Glomerular visceral epithelial cell (primary cell): ENCODE data around the gene FGF19.

Experiments
- DNase-seq: peaks from one replicate; pipeline ENCODE4 v3.0.0-alpha.2; 2016; ENCODE audit errors: extremely low spot score

FGF19 gene

GRCh38 chr11:69671734-69672465 lies 31.9 kb downstream of the FGF19 start:
- DNase-seq: no peak

DNA sequence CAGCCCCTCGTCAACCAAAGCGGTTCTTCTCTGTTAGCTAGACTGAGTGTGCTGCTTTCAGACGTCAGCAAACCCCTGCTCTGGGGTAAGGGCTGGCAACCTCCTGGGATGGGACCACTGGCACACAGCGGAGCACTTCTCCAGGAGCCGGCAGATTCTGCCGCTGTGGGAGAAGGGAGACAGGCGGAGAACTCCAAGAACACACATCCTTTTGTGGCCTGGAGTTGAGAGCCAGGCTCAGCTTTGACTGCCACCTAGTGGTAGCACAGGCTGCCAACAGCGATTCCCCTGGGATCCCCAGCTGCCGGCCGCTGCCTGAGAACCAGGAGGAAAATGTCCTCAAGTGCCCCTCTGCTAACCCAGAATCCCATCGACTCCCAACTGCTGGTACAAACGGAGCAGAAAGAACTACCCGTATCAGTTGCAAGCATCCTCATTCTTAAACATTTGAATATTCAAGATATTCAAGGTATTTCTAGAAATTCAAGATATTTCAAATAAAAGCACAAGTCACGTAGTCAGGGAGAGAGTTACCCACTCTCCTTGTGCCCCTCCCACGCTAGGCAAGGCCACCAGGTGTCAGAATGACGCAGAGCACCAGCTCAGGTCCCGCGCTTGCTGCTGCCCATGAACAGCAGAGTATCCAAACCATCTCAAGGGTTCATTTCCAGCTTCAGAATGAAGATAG lies 33.5 kb downstream of the FGF19 start:
- DNase-seq: peak; percentile 79

DNA sequence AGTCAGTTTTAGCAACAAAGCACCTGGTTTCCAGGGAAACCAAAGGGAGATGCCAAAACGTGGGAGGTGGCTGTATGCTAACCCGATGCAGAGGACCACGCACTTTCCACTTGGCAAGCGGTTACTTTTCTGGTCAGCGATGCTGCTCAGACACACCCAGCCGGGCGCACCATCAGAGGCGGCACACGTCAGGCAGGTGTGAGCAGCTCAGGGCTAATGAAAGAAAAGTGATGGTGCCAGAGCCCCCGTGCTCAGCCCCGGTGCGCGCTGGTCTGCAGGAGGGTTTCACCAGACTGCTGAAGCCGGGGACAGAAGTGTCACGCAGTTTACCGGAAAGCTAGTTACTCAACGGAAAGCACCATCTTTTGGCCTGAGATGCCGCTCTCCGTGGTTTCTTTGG lies 34.3 kb downstream of the FGF19 start:
- DNase-seq: no peak

DNA sequence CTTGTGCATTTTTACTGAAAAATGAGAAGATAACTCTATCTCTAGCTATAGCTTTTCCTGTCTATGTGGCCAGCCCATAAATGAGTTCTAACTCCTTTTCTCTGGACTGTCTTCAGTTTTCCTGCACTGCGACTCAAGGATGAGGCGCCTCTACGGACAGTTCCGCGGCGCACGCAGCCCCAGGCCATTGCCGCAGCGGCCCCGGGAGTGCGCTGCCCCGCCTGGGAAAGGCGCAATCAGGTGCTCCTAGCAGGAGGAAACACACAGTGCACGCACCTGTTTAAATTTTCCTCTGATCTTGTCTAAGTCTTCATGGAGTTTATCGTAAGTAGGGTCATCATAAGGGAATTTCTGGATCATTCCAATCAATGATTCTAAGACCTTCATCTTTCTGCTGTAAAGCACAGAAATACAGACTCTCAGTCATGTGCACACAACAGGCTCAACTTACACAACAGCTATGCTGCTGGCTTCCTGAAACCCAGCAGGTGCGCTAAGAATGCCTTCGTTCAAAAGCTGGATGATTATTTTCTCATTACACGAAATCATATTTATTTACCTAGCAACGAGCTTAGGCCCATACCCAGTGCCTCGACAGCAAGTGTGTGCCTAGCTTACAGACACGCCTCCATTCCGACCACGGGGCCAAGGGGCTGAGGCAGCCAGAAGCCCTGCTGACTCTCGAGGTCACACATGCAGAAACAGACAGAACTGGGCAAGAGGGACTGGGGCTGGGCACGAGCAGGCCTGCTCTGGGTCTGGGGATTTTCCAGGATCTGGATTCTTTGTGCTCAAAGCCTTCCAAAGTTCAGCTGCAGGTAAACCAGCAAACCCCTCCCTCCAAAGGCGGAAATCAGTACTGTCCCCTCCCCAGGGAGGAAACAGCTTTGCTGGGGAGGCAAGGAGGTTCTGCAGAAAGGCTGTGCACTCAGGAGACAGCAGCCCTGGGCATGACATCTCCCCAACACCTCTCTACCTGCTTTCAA lies 35.9 kb downstream of the FGF19 start:
- DNase-seq: no peak

GRCh38 chr11:69666752-69667536 lies 36.9 kb downstream of the FGF19 start:
- DNase-seq: no peak

GRCh38 chr11:69666261-69666660 lies 37.6 kb downstream of the FGF19 start:
- no peak for DNase-seq

- DNase-seq: no peak
Measured at GRCh38 chr11:69665669-69666068, 38.2 kb downstream of the FGF19 start.

DNA sequence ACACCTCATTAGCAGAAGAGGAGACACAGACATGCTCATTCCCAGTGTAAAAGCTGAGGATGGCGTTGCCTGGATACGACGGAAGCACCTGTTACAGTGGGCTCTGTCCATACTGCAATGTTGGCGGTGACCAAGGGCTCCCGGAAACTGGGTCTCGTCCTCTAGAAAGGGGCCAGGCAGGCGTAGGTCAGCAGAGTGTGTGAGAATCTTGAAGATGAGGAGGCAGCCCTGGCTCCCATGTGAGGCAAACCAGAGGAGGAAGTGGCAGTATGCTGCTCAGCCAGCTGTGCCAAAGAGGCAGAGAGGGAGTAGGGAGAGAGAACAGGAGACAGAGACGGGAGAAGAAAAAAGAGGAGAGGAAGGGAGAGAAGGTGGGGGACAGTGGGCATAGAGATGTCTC lies 38.9 kb downstream of the FGF19 start:
- no peak for DNase-seq

GRCh38 chr11:69664103-69664775 lies 39.6 kb downstream of the FGF19 start:
- no peak for DNase-seq

DNA sequence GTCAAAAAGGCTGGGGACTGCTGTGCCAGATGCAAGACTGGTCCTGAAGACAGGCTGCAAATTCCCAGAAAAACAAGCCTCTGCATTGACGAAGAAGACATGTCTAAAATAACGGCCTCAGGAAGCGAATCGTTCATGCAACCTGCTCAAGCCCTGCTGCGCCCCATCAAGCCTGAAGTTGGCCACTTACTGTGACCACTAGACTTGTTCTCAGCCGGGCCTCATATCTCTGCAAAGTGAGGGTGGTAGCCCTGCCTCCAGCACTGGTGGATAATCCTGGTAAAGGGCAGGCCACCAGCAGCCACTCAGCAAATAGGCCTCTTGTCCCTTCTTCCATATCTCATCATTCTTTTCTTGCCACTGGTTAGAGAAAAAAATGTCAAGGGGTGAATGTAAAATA lies 40.5 kb downstream of the FGF19 start:
- no peak for DNase-seq

- DNase-seq: no peak
Measured at GRCh38 chr11:69662806-69663205, 41.0 kb downstream of the FGF19 start.

DNA sequence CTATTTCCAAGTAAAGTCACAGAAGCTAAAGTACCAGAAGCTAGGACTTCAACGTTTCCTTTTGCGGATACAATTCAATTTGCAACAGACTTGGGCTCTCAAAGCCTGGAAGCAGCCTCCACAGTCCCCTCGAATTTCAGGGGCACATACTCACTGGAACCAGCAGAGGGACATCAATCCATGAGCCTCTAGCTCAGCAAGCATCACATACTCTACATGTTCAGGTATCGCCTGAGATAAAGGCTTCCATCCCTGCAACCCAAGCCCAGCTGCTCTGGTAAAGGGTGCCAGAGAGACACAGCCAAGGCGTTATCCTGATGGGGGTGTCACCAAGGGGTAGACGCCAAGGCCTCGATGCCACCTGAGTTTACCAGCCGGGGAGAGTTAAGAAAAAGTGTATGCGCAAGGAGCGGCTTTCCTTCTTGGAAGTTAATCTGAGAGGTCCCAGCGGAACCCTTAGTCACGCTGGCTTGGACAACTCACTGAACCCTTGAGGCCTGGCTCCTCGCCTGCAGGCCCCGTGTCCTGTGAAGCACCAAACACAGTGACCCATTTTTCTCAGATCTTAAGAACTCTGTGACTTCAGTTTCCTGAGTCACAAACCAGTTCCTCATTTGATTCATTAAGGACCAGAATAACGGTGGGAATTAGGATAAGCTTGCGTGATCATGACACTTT lies 41.7 kb downstream of the FGF19 start:
- DNase-seq: no peak

DNA sequence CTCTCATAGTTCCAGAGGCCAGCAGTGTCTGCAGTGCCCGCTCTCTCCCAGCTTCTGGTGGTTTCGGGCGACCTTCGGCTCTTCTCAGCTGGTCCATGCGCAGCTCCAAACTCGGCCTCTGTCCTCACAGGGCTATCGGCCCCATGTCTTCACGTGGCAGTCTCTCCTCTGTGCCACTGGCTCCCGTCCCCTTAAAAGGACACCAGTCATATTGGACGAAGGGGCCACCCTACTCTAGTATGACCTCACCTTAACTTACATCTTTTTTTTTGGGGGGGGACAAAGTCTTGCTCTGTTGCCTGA lies 42.5 kb downstream of the FGF19 start:
- DNase-seq: no peak

DNA sequence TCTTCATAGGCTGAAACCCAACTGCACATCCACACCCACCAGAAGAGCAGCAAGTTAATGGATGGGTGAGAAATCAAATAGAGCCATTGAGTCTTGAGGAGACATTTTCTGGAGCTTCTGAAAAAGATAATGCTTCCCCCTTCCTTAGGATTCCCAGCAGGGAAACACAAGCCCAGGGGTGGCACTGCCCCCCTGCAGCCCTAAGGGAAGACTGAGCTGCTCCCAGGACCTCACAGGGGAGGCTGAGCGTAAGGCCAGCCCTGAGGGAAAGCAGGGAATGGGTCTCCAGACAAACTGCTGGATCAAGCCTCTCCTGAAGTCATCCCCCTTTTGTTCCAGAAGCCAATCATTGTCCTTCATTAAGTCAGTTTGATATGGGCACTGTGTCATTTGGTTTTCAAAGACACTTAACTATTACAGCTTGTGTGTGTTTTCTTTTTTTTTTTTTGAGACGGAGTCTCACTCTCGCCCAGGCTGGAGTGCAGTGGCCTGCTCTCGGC lies 43.8 kb downstream of the FGF19 start:
- DNase-seq: no peak

GRCh38 chr11:69659591-69659990 lies 44.2 kb downstream of the FGF19 start:
- no peak for DNase-seq

DNA sequence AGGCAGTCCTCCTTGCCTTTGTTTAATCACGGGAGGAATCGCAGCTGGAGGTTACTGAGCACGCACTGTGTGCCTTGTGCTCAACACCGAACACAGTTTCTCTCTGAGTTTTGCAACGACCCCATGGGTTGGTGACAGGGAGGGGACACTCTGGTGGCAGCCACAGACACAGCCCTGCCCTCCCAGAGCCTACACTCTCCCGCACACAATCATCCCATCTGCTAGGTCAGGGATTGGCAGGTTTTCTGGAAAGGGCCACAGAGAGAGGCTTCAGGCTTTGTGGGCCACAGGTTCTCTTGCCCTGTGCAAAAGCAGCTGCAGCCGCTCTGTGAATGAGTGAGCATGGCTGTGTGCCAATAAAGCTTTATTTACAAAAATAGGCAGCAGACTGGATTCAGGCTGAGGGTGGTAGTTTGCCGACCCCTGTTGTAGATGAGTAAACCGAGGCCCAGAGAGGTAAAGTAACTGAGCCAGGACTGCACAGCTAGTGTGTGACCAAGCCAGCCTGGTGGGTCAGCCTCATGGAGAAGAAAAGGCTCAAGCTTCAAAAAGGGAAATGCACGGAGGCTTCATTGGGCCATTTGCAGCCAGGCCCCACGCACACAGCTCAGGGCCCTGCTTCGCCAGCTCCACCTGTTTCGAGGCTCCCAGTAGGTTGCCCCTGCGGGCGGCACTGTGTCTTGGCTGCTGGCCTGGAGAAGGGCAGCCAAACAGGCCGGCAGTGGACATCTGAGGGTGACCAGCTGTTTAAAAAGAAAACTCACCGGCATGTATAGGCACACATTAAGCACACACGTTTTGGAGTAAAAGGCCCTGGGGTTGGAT lies 45.0 kb downstream of the FGF19 start:
- DNase-seq: no peak

- DNase-seq: no peak
Measured at GRCh38 chr11:69657911-69658625, 45.8 kb downstream of the FGF19 start.

GRCh38 chr11:69657456-69657910 lies 46.3 kb downstream of the FGF19 start:
- no peak for DNase-seq
